Heart left ventricle (tissue), 16 donors: Measurements from ENCODE around the gene ZNF217. TPM values are rescaled to one million over a fixed set of nuclear protein-coding genes. Genes with fewer than 3 reads are reported as not detected.
"Not testable (repeated sequence)": the region's sequence is repeated elsewhere in the genome, so short reads cannot be mapped to it uniquely, and the experiment has no call there.

Experiments used
- ATAC-seq, 4 donors: fragments of 200-7000 bp; cut with Tn5 transposase; one replicate each; pipeline ENCODE4 v1.9.1; 2020 to 2022; ENCODE audit warnings: moderate library complexity in 4 of 4, mild to moderate bottlenecking in 3 of 4, moderate number of reproducible peaks in 1 of 4
- DNase-seq, 5 donors: peaks; one replicate each; pipeline ENCODE4 v3.0.0-alpha.2; 2020
- H3K27ac ChIP-seq, 12 donors: fragments of 200-600 bp; sonication (generic) in 4 of 12; one replicate each; pipeline versions ENCODE4 v1.5.0 to v1.8.0; 2016 to 2022; ENCODE audit warnings: mild to moderate bottlenecking in 2 of 12
- H3K27me3 ChIP-seq, 9 donors: fragments of 200-600 bp; sonication (generic) in 2 of 9; one replicate each; pipeline versions ENCODE4 v1.5.1 to v1.8.0; 2016 to 2022; ENCODE audit warnings: mild to moderate bottlenecking in 3 of 9
- H3K36me3 ChIP-seq, 9 donors: fragments of 200-600 bp; sonication (generic) in 2 of 9; one replicate each; pipeline versions ENCODE4 v1.5.0 to v1.8.0; 2018 to 2022; ENCODE audit warnings: mild to moderate bottlenecking in 2 of 9
- H3K4me1 ChIP-seq, 12 donors: fragments of 200-600 bp; sonication (generic) in 4 of 12; one replicate each; pipeline versions ENCODE4 v1.5.0 to v1.8.0; 2016 to 2022; ENCODE audit warnings: mild to moderate bottlenecking in 3 of 12
- H3K4me3 ChIP-seq, 12 donors: fragments of 200-600 bp; sonication (generic) in 4 of 12; one replicate each; pipeline versions ENCODE4 v1.5.0 to v1.8.0; 2017 to 2022; ENCODE audit warnings: mild to moderate bottlenecking in 9 of 12, moderate library complexity in 4 of 12
- H3K9me3 ChIP-seq, 12 donors: fragments of 200-600 bp; sonication (generic) in 4 of 12; one replicate each; pipeline versions ENCODE4 v1.5.0 to v1.8.0; 2016 to 2022; ENCODE audit warnings: mild to moderate bottlenecking in 1 of 12
- CTCF ChIP-seq, 12 donors: fragments of 200-600 bp; sonication (generic) in 4 of 12; IDR thresholded peaks; one replicate each; pipeline versions ENCODE4 v1.5.0 to v1.8.0; 2018 to 2022; ENCODE audit warnings: antibody characterized with exemption in 12 of 12, mild to moderate bottlenecking in 5 of 12
- POLR2A ChIP-seq, 2 donors: fragments of 450-650 bp; IDR thresholded peaks; one replicate each; pipeline ENCODE4 v1.6.1; 2017; ENCODE audit warnings: antibody characterized with exemption in 2 of 2, mild to moderate bottlenecking in 2 of 2, moderate library complexity in 2 of 2
- WGBS, 4 donors: extraction: QIAGEN DNeasy Blood & Tissue Kit in 2 of 4; methylation state at CpG; one replicate each; pipeline versions ENCODE4 v1.1.5 to v1.1.7; 2013 to 2018; 5-methylcytosine and 5-hydroxymethylcytosine counted together
- intact Hi-C, 10 donors: fragments of 100-400 bp; cut with DNase I; formaldehyde crosslinking; loops; one replicate each; pipeline versions ENCODE4 v1.11.1 to v1.14.2; 2022
- polyA plus RNA-seq, 2 donors: library from polyadenylated mRNA; stranded (reverse); fragments of 200-250 nt; gene quantifications; one replicate each; pipeline ENCODE4 v1.2.3, GENCODE V29; 2013
- total RNA-seq, 9 donors: library from RNA; depleted of rRNA in 2 of 9; stranded (reverse); fragments of >200 nt in 2 of 9; fragmentation: NEBNext Ultra II Directional in 3 of 9; extraction: Animal tissue kit (Norgen Biotek cat#: 25700) in 3 of 9; gene quantifications; one replicate each; pipeline versions ENCODE4 v1.1.0 to v1.2.4, GENCODE V29; 2016 to 2023
- donor health status: ischemic (EF 13 %, LVEDD 7.1; RV severe dilation, severe dysfunction).
- donor health status: healthy with polysubstance abuse.
- donor health status: DM: no; HTN: yes; CAD: no.
- donor health status: DM: no; HTN: no; CAD: no.
- donor health status: ischemic (EF 25% LVEDD 6.9; RV normal size, moderate dysfunction).
- donor health status: ischemic (EF 25% LVEDD 5.7; RV mildly dilated, moderate dysfunction).
- donor health status: healthy.
- donor health status: DM: yes; HTN: yes; CAD: no.
- donor health status: ischemic (EF 35%, LVEDD 5.7; RV mildly dilated, moderate dysfunction).
- donor health status: nonischemic (EF 11% LVEDD 7.7; RV severe dilation, severe dysfunction).
- donor health status: DM: yes; HTN: yes; CAD: no.
- donor health status: PGD.
- donor health status: ischemic (EF 29% LVEDD 5.4; RV normal size, mild dysfunction).
- donor health status: nonischemic (EF 23%, LVEDD 6.1; RV moderate dilation, normal function).

The ZNF217 gene
- total and polyA plus RNA-seq, 11 donors, result 3.7 to 24.1 (median 8.0) TPM

- ATAC-seq (no peak), DNase-seq (no peak)
- intact Hi-C loops, result no loop called here
- Histone ChIP-seq H3K4me3 (no peak overlapping the region), H3K27me3 (no peaks in the 10 kb centered on the region), H3K27ac (no peak overlapping the region), H3K9me3 (no peaks in the 10 kb centered on the region), H3K36me3 (no peaks in the 10 kb centered on the region), H3K4me1 (peaks cover 0 to 5% (median 0%) of the 10 kb centered on the region in 12 donors)
- WGBS, 4 donors, result 90 to 97% (median 96%) methylated on average over 1 of the region's 1 CpG
- TF ChIP-seq CTCF (IDR thresholded peaks at IDR 0.05) (no peak), POLR2A (IDR thresholded peaks at IDR 0.05) (no peak)
Observed at GRCh38 chr20:53533500-53533899, 60.1 kb downstream of the ZNF217 start.

- H3K4me1 ChIP-seq, H3K27ac ChIP-seq, intact Hi-C loops, H3K9me3 ChIP-seq, H3K27me3 ChIP-seq, H3K4me3 ChIP-seq, H3K36me3 ChIP-seq, DNase-seq, ATAC-seq: not testable (repeated sequence)
- WGBS, 4 donors, result 88 to 90% (median 89%) methylated on average over 6 of the region's 6 CpGs
Observed at GRCh38 chr20:53532654-53533312, 60.9 kb downstream of the ZNF217 start.

- no peak overlapping the region for H3K27ac ChIP-seq
- peaks cover 0 to 5% (median 0%) of the 10 kb centered on the region in 12 donors for H3K4me1 ChIP-seq
- intact Hi-C loops, result no loop called here
- H3K4me3 ChIP-seq, result no peak overlapping the region
- DNase-seq (no peak), ATAC-seq (no peak)
- H3K9me3 ChIP-seq, result no peaks in the 10 kb centered on the region
- TF ChIP-seq POLR2A (IDR thresholded peaks at IDR 0.05), result no peak
- TF ChIP-seq CTCF (IDR thresholded peaks at IDR 0.05), result no peak
- 43 to 61% (median 59%) methylated on average over 2 of the region's 2 CpGs for WGBS, 4 donors
- no peaks in the 10 kb centered on the region for H3K36me3 ChIP-seq
- H3K27me3 ChIP-seq, result no peaks in the 10 kb centered on the region
Observed at GRCh38 chr20:53530440-53530839, 63.2 kb downstream of the ZNF217 start.

GRCh38 chr20:53529658-53530057 lies 64.0 kb downstream of the ZNF217 start:
- intact Hi-C loops, result no loop called here
- no peak for DNase-seq
- no peak for TF ChIP-seq CTCF (IDR thresholded peaks at IDR 0.05)
- no peak for TF ChIP-seq POLR2A (IDR thresholded peaks at IDR 0.05)
- H3K27me3 ChIP-seq, result no peaks in the 10 kb centered on the region
- no peak for ATAC-seq
- WGBS, 4 donors, result 81 to 90% (median 85%) methylated on average over 5 of the region's 5 CpGs
- H3K27ac ChIP-seq, result no peak overlapping the region
- no peak overlapping the region for H3K4me3 ChIP-seq
- no peaks in the 10 kb centered on the region for H3K9me3 ChIP-seq
- no peaks in the 10 kb centered on the region for H3K36me3 ChIP-seq
- peaks cover 0 to 5% (median 0%) of the 10 kb centered on the region in 12 donors for H3K4me1 ChIP-seq

- H3K4me1 ChIP-seq, result no peaks in the 10 kb centered on the region
- ATAC-seq (no peak), DNase-seq (no peak)
- intact Hi-C loops, result no loop called here
- TF ChIP-seq POLR2A (IDR thresholded peaks at IDR 0.05), result no peak
- no peak for TF ChIP-seq CTCF (IDR thresholded peaks at IDR 0.05)
- H3K4me3 ChIP-seq, result no peak overlapping the region
- H3K27me3 ChIP-seq, result no peaks in the 10 kb centered on the region
- H3K27ac ChIP-seq, result no peak overlapping the region
- 88 to 92% (median 90%) methylated on average over 8 of the region's 8 CpGs for WGBS, 4 donors
- H3K9me3 ChIP-seq, result no peaks in the 10 kb centered on the region
- H3K36me3 ChIP-seq, result no peaks in the 10 kb centered on the region
Observed at GRCh38 chr20:53527196-53527595, 66.4 kb downstream of the ZNF217 start.
